HG02571 (cell line): ENCODE data around the gene CAMP.
"Not testable (repeated sequence)": the region's sequence is repeated elsewhere in the genome, so short reads cannot be mapped to it uniquely, and the experiment has no call there.

Experiments
- ATAC-seq: cut with Tn5 transposase; IDR thresholded peaks from one replicate; pipeline ENCODE4 v1.9.1; 2021; ENCODE audit warnings: mild to moderate bottlenecking, moderate library complexity; ENCODE audit not compliant: unreplicated experiment

Gene CAMP, protein sequence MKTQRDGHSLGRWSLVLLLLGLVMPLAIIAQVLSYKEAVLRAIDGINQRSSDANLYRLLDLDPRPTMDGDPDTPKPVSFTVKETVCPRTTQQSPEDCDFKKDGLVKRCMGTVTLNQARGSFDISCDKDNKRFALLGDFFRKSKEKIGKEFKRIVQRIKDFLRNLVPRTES

DNA sequence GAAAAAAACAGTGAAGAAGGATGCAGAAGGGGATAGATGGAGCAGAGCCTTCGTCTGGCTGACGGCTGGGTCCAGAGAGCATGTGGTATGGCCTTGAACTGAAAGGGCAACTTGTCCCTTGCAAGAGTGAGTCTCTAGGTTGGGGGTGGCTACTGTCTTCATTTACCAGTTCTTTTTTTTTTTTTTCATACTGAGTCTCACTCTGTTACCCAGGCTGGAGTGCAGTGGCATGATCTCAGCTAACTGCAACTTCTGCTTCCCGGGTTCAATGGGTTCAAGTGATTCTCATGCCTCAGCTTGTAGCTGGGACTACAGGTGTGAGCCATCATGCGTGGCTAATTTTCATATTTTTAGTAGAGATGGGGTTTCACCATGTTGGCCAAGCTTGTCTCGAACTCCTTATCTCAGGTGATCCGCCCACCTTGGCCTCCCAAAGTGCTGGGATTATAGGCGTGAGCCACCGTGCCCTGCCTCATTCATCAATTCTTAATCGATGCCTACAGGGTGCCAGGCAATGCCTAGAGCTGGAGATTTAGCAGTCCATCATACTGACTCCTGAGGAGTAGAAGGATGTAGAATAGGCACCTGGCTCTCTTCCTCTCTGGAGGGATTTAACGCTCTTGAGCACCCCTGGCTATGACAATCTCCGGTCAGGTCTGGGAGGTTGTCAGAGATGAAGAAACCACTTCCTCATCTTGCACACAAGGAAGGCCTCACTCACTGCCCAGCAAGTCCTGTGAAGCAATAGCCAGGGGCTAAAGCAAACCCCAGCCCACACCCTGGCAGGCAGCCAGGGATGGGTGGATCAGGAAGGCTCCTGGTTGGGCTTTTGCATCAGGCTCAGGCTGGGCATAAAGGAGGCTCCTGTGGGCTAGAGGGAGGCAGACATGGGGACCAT, at the start of gene CAMP:
TSS of gene CAMP (plus strand) at position 880 of the 898 bp plus-strand sequence. CDS start at position 897, 17 bp downstream.
- ATAC-seq, result no peak

DNA sequence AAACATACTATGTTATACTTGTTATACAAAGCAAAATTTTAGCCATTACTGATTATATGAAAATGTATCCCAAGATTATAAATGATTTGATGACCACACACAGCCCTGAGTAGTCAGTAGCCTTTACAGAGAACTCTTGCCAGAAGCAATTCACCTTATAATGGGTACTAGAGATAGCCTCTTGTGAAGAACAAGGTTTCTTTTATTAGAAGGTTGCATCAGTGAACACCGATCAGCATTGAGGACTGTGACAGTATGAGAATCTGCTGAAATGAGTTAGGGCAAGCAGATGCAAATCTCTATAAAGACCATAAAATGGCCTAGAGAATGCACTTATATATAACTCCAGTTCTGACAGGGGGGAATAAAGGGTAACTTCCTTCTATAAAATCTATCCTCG, 45.2 kb upstream of the CAMP start:
- ATAC-seq, result no peak

DNA sequence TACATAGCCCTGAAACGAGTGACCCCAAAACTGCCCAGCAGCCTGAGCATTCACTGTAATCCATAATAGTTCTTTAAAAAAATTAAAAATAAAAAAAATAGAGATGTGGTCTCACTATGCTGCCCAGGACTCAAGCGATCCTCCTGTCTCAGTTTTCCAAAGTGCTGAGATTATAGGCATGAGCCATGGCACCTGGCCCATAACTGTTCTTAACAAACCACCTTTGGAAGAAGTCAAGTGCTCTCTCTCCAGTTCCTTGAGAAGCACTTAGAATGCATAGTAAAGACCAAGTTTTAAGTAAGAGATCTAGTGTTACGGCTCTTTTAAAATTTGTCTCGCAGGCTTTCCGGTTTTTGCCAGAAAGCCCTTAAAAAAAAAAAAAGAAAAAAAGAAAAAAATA, 43.3 kb upstream of the CAMP start:
- ATAC-seq, result no peak

DNA sequence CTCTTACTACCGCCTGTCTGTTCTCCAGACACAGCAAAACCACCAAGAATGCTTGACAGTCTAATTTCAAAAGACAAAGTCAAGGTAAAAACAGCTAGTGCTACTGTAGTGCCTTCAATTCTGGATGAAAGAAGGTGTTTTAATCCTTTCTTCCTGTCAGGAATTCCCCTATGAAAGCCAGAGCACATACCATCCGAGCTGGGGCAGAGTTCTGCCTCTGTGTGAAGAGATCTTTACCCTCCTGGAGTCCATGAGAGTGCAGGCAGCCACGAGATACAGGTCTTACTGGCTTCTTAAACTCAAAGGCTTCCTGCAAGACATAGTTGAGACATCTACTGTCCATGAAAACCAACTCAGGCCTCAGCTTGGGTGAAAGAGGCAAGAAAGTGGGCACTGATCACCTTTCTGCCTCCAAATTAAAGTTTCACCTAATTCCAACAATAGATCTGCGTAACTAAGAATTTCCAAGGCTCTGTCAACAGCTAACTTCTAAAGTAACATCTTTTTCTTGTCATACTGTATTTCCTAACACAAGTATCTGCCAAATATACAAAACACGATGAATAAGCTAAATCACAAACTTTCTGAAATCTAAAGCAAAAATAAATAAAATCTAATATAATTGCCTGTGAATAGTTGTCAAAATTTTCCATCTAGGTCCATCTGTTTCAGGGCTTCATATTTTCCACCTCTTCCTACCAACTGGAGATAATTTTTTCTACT, 42.6 kb upstream of the CAMP start:
- no peak for ATAC-seq

DNA sequence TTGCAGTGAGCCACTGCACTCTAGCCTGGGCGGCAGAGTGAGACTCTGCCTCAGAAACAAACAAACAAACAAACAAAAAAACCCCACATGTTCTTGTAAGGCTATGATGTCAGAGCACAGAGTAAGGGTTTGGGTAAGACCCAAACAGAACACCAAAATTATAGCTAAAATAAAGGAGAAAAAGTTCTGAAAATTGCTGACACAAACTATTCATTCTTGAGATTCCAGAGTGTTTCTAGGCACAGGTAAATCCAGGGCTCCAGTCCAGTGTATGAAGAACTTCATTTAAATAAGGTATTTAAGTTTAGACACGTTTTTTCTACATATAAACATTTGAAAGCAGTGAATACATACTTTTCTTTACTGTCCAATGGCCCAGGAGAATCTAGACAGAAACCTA, 39.0 kb upstream of the CAMP start:
- no peak for ATAC-seq

DNA sequence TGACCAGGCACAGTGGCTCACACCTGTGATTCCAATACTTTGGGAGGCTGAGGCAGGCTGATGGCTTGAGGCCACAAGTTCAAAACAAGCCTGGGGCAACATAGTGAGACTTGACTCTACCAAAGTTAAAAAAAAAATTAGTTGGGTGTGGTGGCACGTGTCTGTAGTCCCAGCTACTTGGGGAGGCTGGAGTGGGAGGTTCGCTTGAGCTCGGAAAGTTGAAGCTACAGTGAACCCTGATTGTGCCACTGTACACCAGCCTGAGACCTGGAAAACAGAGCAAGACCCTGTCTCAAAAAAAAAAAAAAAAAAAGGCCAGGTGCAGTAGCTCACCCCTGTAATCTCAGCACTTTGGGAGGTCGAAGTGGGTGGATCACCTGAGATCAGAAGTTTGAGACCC, 38.2 kb upstream of the CAMP start:
- no peak for ATAC-seq

DNA sequence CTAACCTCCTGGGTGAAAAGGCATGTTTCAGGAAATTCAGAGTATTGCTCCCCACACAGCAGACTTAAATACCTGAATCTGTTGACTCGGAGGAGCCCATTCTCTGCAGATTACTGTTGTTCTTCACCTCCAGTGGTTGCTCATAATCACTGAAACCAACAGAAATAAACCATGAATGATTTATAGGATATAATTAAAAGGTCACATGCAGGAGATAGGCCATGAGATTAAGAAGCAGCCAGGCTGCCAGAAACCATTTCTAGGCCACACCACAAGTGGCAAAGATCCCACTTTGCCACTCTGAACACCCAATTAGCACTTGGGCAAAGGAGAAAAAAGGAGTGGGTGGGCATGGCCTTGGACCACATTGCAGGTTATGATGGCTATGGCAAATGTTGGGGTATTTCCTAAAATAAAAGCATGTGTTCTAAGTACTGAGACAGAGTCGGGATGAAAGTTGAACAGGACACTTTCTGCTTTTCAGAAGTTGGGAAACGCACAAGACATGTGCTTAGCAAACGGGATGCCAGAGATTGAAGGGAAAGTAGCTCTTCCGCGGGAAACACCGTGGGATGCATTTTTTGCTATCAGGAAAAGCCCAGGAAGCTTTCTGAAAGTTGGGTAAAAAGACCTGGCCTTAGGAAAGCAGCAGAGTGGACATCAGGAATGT, 36.5 kb upstream of the CAMP start:
- no peak for ATAC-seq

DNA sequence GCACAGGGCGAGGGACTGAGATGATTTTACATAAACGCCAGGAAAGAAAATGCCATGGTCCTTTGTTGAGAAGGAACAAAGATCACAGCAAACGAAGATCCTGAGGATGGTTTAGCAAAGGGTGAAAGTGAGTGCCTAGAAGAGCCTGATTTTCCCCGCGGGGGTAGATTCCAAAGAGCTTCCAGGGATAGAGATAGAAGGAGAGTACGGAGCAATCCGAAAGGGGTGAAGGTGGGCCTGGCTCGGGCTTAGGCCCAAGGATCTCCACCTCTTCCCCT, 36.1 kb upstream of the CAMP start:
- no peak for ATAC-seq

DNA sequence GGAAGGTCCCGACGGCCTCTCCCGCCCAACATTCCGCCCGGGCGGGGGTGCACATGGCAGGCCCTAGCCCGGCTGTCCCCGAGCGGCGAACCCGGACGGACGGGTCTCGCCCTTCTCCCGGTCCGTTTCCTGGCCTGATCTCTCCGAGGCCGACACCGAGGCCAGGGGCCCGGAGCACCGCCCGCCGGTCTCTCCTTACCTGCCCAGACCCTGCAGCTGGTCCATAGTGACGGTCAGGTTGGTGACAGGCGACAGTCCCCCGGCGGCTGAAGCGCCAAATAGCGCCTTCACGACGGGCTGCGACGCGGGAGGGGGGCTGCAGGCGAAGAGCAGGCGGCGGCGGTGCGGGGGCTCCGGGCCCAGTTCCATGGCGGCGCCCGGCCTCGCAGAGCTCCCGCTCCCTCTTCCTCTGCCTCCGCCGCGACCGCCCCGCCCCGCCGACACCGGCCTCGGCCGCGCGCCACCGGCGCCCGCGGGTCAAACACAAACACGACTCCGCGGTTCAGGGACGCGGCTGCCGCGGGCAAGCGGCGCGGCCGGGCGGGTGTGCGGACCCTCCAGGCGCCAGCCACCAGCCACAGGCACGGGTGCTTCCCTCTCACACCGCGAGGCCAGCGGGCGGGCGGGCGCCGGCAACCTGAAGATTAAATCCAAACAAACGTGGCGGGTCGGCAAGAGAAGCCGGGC, 35.6 kb upstream of the CAMP start:
- ATAC-seq, result peak; percentile 29

DNA sequence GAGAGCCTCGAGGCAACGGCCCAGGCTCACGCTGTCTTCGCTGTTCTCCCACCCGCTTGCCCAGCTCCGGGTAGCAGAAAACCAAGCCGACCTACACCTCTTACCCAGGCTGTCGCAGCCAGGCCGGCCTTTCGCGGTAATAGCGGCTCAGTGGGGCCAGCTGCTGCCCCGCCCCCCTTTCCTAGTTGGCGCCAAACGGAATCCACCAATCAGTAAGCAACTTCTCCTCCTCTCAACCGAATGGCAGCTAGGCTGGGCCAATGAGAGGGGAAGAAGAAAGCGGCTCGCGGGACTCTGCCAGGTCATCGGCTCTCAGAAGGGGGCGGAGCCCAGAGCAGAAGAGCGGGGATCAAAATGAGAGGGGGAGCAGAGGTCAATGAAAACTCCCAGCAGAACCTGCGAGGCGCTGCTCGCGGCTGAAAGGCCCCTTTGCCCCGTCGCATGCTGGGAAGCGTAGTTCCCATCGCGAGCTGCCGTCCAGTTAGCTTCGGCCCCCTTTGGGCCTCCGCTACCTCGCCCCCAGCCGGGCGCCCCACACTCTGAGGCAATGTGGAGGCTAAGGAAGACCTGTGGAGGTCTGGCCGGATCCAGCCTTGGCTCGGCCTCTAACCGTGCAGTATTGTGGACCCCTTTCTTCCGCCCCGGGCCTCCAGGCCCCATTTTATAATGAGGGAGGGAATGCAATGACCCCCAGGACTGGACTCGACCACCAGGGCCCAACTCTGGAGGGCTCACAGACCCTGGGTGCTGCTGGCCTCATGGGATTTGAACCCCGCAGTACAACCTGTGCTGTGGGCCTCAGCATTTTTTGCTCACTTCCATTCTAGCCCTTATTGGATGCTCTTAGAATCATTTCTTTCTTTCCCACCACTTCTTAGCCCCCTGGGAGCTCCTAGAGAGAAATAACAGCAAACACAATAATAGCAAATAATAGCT, 34.8 kb upstream of the CAMP start, which contains the start of gene CDC25A:
TSS of gene CDC25A (minus strand) at position 152 of the 936 bp plus-strand sequence. CDS start 470 bp downstream, outside the sequence.
- ATAC-seq, result peak; percentile 88

DNA sequence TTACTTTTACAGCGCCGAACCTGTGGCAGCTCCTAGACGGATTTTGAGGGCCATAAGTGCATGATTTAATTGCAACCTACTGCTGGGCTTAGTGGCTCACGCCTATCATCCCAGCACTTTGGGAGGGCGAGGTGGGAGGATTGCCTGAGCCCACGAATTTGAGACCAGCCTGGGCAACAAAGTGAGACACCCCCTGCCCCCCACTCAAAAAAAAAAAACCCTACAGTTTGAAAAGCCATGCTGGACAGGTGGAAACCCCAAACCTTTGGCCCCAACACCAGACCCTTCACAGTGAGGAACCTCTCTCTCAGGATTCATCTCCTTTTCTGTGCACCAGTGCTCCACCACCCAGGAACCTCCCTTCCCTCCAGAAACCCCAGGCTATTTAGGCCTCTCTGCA, 34.0 kb upstream of the CAMP start:
- no peak for ATAC-seq

DNA sequence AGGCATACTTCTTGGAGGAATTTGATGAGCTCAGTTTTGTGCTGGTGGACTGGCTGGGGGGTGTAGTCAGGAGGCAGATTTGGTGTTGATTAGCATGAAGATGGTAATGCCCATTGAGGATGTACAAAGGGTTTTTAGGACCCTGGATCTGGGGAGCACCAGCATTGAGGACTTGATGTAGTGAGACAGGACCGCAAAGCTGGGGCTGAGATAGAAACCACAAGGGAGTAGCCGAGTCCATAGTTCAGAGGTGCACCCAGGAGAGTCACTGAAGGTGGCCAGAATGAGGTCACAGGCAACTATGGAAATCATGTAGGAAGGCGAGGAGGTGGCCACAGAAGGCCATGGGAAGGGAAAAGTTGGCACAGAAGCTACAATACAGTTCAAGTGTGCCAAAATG, 32.4 kb upstream of the CAMP start:
- no peak for ATAC-seq

DNA sequence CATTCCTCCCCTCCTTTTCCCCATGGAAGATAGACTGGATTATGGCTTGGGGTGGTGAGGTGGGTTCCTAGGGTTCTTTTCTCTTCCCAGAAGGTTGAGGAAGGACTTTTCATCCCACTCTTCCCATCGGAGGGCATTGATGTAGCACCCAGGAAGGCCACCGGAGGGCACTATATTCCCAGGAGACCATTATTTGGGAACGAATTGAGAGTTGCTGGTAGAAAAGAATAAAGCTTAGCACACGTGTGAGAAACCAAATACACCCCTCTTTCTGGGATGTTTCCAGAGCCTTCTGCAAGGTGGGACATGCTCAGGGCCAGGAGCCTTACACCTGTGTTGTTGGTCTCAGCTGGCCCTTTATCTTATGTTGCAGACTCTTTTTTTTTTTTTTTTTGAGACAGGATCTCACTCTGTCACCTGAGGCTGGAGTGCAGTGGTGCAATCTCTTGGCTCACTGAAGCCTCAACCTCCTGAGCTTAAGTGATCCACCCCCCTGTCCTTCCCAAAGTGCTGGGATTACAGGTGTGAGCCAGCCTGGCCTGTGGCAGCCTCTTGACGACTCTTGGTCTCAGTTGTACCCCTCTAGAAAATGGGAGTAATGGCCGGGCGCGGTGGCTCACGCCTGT, 28.7 kb upstream of the CAMP start:
- ATAC-seq, result no peak

DNA sequence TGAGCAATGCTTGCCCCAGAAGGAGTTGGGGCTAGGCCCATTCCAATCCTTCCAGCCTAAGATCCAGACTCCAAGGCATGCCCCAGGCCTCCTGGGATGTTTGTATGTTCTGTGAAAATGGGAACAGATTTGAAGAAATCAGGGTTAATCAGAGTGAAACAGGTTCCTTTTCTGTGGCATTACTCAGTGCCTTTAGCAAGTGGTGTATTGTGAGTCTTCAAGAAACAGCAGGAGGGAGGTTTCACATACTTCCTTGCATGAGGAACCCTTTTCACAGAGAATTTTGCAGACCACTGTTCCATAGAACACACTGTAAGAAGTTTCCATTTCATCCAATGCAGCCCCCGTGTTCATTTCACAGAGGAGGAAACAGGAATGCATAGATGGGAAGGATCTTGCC, 26.7 kb upstream of the CAMP start:
- ATAC-seq, result no peak

DNA sequence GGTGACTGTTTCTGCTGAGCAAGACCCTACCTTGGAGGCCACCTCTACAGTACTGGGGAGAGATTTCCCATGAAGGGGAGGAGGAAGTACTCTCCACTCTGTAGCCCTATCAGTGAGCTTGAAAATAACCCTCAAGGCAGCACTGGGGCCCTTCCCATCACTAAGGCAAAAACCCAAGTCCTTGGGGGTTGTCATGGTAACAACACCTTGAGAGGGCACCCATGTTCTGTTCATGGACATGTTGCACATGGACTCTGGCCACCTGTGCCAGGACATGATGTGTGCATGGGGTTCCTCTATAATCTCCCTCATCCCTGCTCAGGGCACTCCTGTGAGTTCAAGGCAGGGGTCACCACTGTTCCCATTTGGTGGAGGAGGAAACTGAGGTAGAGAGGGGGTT, 24.2 kb upstream of the CAMP start:
- ATAC-seq, result no peak

DNA sequence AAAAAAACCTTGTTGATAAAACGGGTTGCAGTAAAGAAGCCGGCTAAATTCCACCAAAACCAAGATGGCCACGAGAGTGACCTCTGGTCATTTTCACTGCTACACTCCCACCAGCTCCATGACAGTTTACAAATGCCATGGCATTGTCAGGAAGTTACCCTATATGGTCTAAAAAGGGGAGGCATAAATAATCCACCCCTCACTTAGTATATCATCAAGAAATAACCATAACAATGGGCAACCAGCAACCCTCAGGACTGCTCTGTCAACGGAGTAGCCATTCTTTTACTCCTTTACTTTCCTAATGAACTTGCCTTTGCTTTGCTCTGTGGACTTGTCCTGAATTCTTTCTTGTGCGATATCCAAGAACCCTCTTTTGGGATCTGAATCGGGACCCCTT, 20.7 kb upstream of the CAMP start:
- ATAC-seq, result no peak

DNA sequence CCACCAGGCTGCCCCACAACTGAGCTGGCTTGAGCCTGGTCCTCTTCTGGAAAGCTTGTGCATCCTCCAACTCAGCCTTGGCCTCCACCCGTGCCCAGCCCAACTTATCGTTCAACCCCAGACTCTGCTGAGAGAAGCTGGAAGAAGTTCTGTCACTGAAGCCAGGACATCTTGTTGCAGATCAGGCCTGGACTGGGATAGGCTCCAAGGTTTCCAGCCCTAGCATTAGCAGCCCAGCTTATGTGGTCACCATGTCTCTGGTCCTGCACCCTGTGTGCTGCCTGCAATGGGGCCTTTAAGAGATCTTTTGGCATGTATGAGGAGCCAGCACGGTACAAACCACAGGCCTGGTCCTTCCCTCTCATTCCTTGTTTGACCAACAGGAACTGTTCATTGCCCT, 15.2 kb upstream of the CAMP start:
- no peak for ATAC-seq

DNA sequence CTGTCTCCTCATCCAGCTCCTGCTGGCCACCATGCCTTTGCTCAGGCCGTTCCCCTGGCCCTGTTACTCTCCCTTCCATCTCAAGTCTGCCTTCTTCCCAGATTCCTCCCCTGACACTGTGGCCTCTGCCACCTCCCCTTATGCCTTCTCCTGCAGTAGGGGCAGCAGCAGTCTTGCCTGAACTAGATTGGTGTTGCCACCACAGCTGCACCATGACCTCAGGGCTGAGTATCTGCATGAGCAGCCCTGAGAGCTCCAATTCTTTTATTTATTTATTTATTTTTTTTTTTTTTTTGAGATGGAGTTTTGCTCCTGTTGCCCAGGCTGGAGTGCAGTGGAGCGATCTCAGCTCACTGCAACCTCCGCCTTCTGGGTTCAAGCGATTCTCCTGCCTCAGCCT, 13.8 kb upstream of the CAMP start:
- ATAC-seq, result no peak

DNA sequence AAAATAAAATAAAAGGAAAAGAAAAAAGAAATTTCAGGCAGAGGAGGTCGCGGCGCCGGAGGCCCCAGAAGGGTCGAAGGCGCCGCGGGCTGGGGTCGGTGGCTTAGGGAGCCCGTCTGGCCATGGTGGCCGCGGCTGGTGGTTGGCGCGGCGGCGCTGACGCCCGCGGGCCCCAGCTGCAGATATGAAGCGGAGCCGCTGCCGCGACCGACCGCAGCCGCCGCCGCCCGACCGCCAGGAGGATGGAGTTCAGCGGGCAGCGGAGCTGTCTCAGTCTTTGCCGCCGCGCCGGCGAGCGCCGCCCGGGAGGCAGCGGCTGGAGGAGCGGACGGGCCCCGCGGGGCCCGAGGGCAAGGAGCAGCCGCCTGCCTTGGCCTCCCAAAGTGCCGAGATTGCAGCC, 12.8 kb upstream of the CAMP start:
- not testable (repeated sequence) for ATAC-seq
